ENCODE results near the gene KCNQ5. TPM values are rescaled to one million over a fixed set of nuclear protein-coding genes. Genes with fewer than 3 reads are reported as not detected.
A peak's percentile ranks its signal among the peaks of the same experiment; 100 is the strongest.

The KCNQ5 gene
- total and polyA plus RNA-seq, 10 of the 15 experiments (the other 5 are each of a cell fraction or from before 2014, with no cell fraction given) = 0.60 to 16.2 (median 3.2) TPM

DNA sequence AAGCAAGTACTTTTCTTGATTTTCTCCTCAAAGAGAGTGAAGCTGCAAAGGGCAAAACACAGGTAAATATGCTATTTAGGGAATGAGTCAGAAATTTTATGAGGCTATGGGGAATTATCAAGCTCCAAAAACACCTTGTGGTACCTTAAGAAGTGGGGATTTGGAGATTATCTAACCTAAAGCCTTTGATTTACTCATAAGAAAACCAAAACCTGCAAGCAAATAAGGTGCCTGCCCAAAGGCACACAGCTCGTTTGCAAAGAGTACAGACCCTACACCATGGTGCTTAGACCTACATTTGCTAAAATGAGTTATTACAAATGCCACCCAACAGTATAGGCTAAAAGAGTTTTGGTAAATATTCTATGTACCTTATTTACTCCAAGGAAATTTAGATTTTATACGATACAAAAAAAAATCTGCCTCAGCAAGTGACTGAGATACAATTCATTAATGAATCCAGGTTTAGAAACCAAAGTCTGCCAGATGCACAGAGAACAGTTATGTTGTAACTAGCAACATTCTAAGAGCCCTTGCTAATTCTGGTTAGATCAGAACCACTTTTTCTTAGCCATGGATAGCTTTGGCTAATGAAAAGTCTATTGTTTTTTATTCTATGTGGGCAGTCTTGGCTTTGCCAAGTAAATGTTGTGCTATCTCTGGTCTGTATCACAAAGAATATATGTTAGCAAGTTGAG lies 501.9 kb downstream of the KCNQ5 start (continued):
- TF ChIP-seq ZBTB4 (CRISPR knock-in tag; IDR thresholded peaks at IDR 0.05) (no peak), CREB1 (IDR thresholded peaks at IDR 0.05; ENCODE audit: low read depth) (no peak)
- TF ChIP-seq, protein P1, sequence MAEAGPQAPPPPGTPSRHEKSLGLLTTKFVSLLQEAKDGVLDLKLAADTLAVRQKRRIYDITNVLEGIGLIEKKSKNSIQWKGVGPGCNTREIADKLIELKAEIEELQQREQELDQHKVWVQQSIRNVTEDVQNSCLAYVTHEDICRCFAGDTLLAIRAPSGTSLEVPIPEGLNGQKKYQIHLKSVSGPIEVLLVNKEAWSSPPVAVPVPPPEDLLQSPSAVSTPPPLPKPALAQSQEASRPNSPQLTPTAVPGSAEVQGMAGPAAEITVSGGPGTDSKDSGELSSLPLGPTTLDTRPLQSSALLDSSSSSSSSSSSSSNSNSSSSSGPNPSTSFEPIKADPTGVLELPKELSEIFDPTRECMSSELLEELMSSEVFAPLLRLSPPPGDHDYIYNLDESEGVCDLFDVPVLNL (IDR thresholded peaks at IDR 0.05; ENCODE audit: low read depth, low read length) = no peak

DNA sequence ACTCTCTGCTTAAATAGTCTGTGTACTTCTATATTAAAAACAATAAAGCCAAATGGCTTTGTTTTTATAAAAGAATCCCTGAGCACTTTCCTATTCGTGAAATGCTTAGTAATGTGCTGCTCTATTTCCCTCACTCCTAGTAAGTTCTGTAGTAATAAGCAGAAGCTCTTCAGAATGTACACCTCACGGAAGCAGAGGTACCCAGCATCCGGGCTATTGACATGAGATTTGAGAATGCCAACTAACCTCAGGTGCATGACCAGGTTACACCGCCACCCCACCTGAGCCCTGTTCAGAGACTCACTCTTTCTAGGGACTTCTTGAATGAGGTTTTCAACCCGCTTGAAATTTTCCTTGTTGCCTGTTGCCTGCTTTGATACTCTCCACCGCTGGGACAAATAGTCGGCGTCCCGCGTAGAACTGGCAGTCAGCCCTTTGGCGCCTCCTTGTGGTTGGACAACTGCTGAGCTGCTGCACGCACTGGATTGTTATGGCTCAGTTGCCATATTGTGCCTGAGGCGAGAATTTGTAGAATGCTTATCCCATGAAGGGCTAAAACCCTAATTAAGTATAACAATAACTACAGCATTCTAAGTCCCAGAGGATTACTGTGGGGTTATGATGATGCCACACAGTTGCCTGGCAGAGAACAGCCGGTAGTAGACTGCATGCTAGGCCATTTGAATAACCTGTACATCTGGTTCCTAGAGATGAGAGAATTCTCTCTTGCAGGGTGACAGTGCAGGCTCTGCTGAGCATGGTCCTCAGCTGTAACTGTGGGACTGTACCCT lies 508.0 kb downstream of the KCNQ5 start:
- FAIRE-seq (peak; percentile 61), DNase-seq (ENCODE audit: low read depth, low spot score) (peak; percentile 39), ATAC-seq (peak; percentile 99)
- ChIA-PET RAD21 (ENCODE audit: unreplicated experiment) (interaction anchor here (0.7 to 11.4 kb wide), 30 partner anchors 14 to 719 kb away, joined by 3 to 436 read pairs (median 4); partner anchors contain the start of gene KCNQ5), POLR2A (interaction anchor here (1.5 to 2.3 kb wide), 2 partner anchors 509 to 513 kb away, joined by 5 to 10 read pairs; no protein-coding TSS in a partner anchor), SMC1A (ENCODE audit: uncharacterized antibody, unreplicated experiment) (interaction anchor here (0.7 to 12.4 kb wide), 34 partner anchors 9 to 721 kb away, joined by 3 to 446 read pairs (median 4); partner anchors contain the start of gene KCNQ5), CTCF (interaction anchor here (0.8 to 12.5 kb wide), 41 partner anchors 11 to 720 kb away, joined by 3 to 644 read pairs (median 5); partner anchors contain the start of gene KCNQ5)
- Histone ChIP-seq H3K36me3 (ENCODE audit: control insufficient read depth in 2 of 2, insufficient read depth in 2 of 2, low read length in 1 of 2) (peaks cover 0 to 5% of the 10 kb centered on the region in 2 experiments; a peak in 1 of 4 replicates), H3K27me3 (replicated peaks in 1 of 2; ENCODE audit: control insufficient read depth in 2 of 2, insufficient read depth in 2 of 2, low read length in 1 of 2) (no peaks in the 10 kb centered on the region), H3K4me3 (no peak overlapping the region), H3K4me1 (ENCODE audit: control insufficient read depth, insufficient read depth, low read length) (no peaks in the 10 kb centered on the region), H4K20me1 (ENCODE audit: control insufficient read depth, insufficient read depth) (no peaks in the 10 kb centered on the region), H2AFZ (ENCODE audit: control insufficient read depth, low read depth, low read length) (peak overlapping the region; percentile 51), H3K79me2 (ENCODE audit: control insufficient read depth, insufficient read depth, low read length) (no peaks in the 10 kb centered on the region), H3K9me3 (replicated peaks; ENCODE audit: control insufficient read depth, insufficient read depth, low read length) (no peaks in the 10 kb centered on the region; the same call in 2 of the 3 replicates), H3K9ac (ENCODE audit: control insufficient read depth, insufficient read depth, low read length) (no peak overlapping the region), H3K4me2 (ENCODE audit: control insufficient read depth, insufficient read depth) (0 out of 2 replicates have a peak overlapping the region, but pooled peaks have one; percentile 15), H3K27ac (ENCODE audit: control insufficient read depth, insufficient read depth) (no peak overlapping the region)
- intact Hi-C loops (cut with micrococcal nuclease; ENCODE audit: unreplicated experiment) (loop anchor here (1.0 to 5.0 kb wide), 7 partner anchors 51 to 718 kb away; no protein-coding TSS in a partner anchor), in situ Hi-C loops (cut with MboI) (loop anchor here (5.0 kb wide), 2 partner anchors 513 to 718 kb away; no protein-coding TSS in a partner anchor)
- BruUV-seq (replicated peaks) = no TSS peak
- 9% methylated on average over 14 of the region's 14 CpGs for WGBS (ENCODE audit: insufficient coverage, insufficient replicate concordance, low lambda C conversion rate, missing lambda C conversion rate)
- TF ChIP-seq NR2C1 (IDR thresholded peaks at IDR 0.05) (no peak), SMC3 (IDR thresholded peaks at IDR 0.05; ENCODE audit: borderline replicate concordance, low read length) (peak; percentile 99), ZNF274 (IDR thresholded peaks at IDR 0.05; ENCODE audit: insufficient read depth, insufficient read length) (no peak), LARP7 (IDR thresholded peaks at IDR 0.05) (peak; percentile 60; the same call in 1 of the 2 replicates), RB1 (IDR thresholded peaks at IDR 0.05; ENCODE audit: borderline replicate concordance) (peak; percentile 78; the same call in 1 of the 2 replicates), RAD21 (IDR thresholded peaks at IDR 0.05; ENCODE audit: insufficient read depth, low read depth, low read length) (peak; percentile 99), EGR1 (IDR thresholded peaks at IDR 0.05; ENCODE audit: borderline replicate concordance in 1 of 2, low read depth in 2 of 2, low read length in 2 of 2) (no peak), CBX5 (IDR thresholded peaks at IDR 0.05; ENCODE audit: low read depth) (peak; percentile 88; the same call in 1 of the 2 replicates), POU2F2 (IDR thresholded peaks at IDR 0.05; ENCODE audit: borderline replicate concordance, low read depth, low read length) (peak; percentile 62; the same call in 1 of the 3 replicates), NKRF (conservative IDR thresholded peaks at IDR 0.05) (0 out of 2 replicates have a peak, but pooled peaks have one; percentile 25)

Data from GM12878 (cell line).